Naive thymus-derived CD4-positive, alpha-beta T cell (primary cell): ENCODE measurements around the gene AMOTL2. TPM values are rescaled to one million over a fixed set of nuclear protein-coding genes. Genes with fewer than 3 reads are reported as not detected.
A peak's percentile ranks its signal among the peaks of the same experiment; 100 is the strongest.

Experiments
- ATAC-seq: fragments of 150-1000 bp; cut with Tn5 transposase; 2 replicates; pipeline ENCODE4 v1.10.0; 2021; ENCODE audit warnings: mild to moderate bottlenecking, moderate library complexity
- CTCF ChIA-PET: fragments of 350-600 bp; sonication (Branson Sonifier 250); formaldehyde crosslinking; loops from one replicate; lab custom pipeline; 2021; ENCODE audit warnings: antibody characterized with exemption; lab: Charles Lee
- POLR2A ChIA-PET: fragments of 350-600 bp; sonication (Branson Sonifier 250); formaldehyde crosslinking; loops from one replicate; lab custom pipeline; 2021; ENCODE audit warnings: antibody characterized with exemption, inconsistent platforms; lab: Charles Lee
- DNase-seq, 9 donors: peaks; one replicate each; pipeline versions ENCODE4 v3.0.0 to v3.0.0-alpha.2; 2020 to 2022; ENCODE audit warnings: mixed read lengths in 1 of 9
- H3K27ac ChIP-seq: one replicate; pipeline ENCODE4 v1.7.0; 2013; ENCODE audit warnings: mild to moderate bottlenecking, low read depth, low read length, moderate library complexity
- H3K27me3 ChIP-seq, 2 donors: one replicate each; pipeline ENCODE4 v1.7.0; 2013; ENCODE audit warnings: low read length in 2 of 2, mild to moderate bottlenecking in 2 of 2, moderate library complexity in 2 of 2; ENCODE audit not compliant: control insufficient read depth in 2 of 2, insufficient read depth in 2 of 2
- H3K36me3 ChIP-seq, 3 experiments: 1 replicate in 2 of 3; 2 replicates in 1 of 3; pipeline ENCODE4 v1.7.0; 2013; ENCODE audit warnings: low read length in 3 of 3, mild to moderate bottlenecking in 3 of 3, moderate library complexity in 1 of 3; ENCODE audit not compliant: insufficient read depth in 3 of 3, control insufficient read depth in 2 of 3
- H3K4me1 ChIP-seq, 2 donors: one replicate each; pipeline ENCODE4 v1.7.0; 2013; ENCODE audit warnings: low read length in 2 of 2, mild to moderate bottlenecking in 2 of 2, moderate library complexity in 1 of 2; ENCODE audit not compliant: control insufficient read depth in 2 of 2, insufficient read depth in 2 of 2
- H3K4me3 ChIP-seq: 2 replicates; pipeline ENCODE4 v1.7.0; 2013; ENCODE audit warnings: mild to moderate bottlenecking, low read length
- H3K9me3 ChIP-seq, 3 experiments: 1 replicate in 2 of 3; 2 replicates in 1 of 3; pipeline ENCODE4 v1.7.0; 2013; ENCODE audit warnings: low read length in 3 of 3; ENCODE audit not compliant: control insufficient read depth in 2 of 3
- H3K27ac Mint-ChIP-seq, 9 donors: one replicate each; pipeline ENCODE4 v1.8.0; 2020 to 2022; ENCODE audit warnings: mixed read lengths in 9 of 9, mild to moderate bottlenecking in 8 of 9, moderate library complexity in 5 of 9, inconsistent platforms in 2 of 9
- H3K27me3 Mint-ChIP-seq, 5 donors: one replicate each; pipeline ENCODE4 v1.8.0; 2021 to 2022; ENCODE audit warnings: mixed read lengths in 5 of 5, mild to moderate bottlenecking in 1 of 5
- H3K36me3 Mint-ChIP-seq, 5 donors: one replicate each; pipeline ENCODE4 v1.8.0; 2020 to 2022; ENCODE audit warnings: mixed read lengths in 5 of 5, mild to moderate bottlenecking in 3 of 5, inconsistent platforms in 1 of 5
- H3K4me1 Mint-ChIP-seq, 7 donors: one replicate each; pipeline ENCODE4 v1.8.0; 2020 to 2022; ENCODE audit warnings: mixed read lengths in 7 of 7, mild to moderate bottlenecking in 3 of 7, inconsistent platforms in 1 of 7
- H3K4me3 Mint-ChIP-seq, 10 donors: one replicate each; pipeline ENCODE4 v1.8.0; 2020 to 2022; ENCODE audit warnings: mild to moderate bottlenecking in 10 of 10, mixed read lengths in 10 of 10, moderate library complexity in 6 of 10, inconsistent platforms in 2 of 10
- H3K9me3 Mint-ChIP-seq, 11 donors: one replicate each; pipeline ENCODE4 v1.8.0; 2020 to 2022; ENCODE audit warnings: mixed read lengths in 11 of 11, mild to moderate bottlenecking in 4 of 11, inconsistent platforms in 1 of 11, moderate library complexity in 1 of 11
- intact Hi-C, 2 donors: fragments of 100-400 bp; cut with micrococcal nuclease; formaldehyde crosslinking; loops; one replicate each; pipeline ENCODE4 v1.15.1; 2023
- polyA plus RNA-seq, 2 donors: library from polyadenylated mRNA; unstranded; fragments of 300-500 nt; fragmentation: Illumina TruSeq; gene quantifications; one replicate each; pipeline ENCODE4 v1.2.3, GENCODE V29; 2021
- total RNA-seq, 6 experiments: library from RNA in 5 of 6; stranded (reverse) in 5 of 6; gene quantifications; 1 replicate in 5 of 6; 2 replicates in 1 of 6; pipeline ENCODE4 v1.2.3 and lab custom pipeline; 2021 to 2026

Gene AMOTL2
- total and polyA plus RNA-seq, 7 experiments from 2014 or later = 0.10 TPM; not detected in 6

GRCh38 chr3:134392336-134392983 is 18.2 kb upstream of the AMOTL2 start:
- Mint-ChIP-seq H3K36me3 (no peaks in the 10 kb centered on the region), H3K4me3 (no peak overlapping the region), H3K27ac (no peak overlapping the region), H3K27me3 (peaks cover 19 to 52% (median 47%) of the 10 kb centered on the region in 5 donors), H3K9me3 (no peaks in the 10 kb centered on the region), H3K4me1 (peaks cover 0 to 6% (median 0%) of the 10 kb centered on the region in 7 donors)
- DNase-seq (no peak), ATAC-seq (no peak)
- H3K36me3 ChIP-seq = no peaks in the 10 kb centered on the region
- CTCF ChIA-PET = interaction anchor here (1.1 kb wide), 1 partner anchor 180 kb away, joined by 3 read pairs; no protein-coding TSS in a partner anchor
- H3K4me3 ChIP-seq = no peak overlapping the region
- H3K4me1 ChIP-seq = no peaks in the 10 kb centered on the region
- intact Hi-C loops = no loop called here
- H3K27ac ChIP-seq = no peak overlapping the region
- no peaks in the 10 kb centered on the region for H3K27me3 ChIP-seq
- POLR2A ChIA-PET = no interaction called here
- H3K9me3 ChIP-seq = no peaks in the 10 kb centered on the region

GRCh38 chr3:134389865-134390264 is 15.6 kb upstream of the AMOTL2 start:
- Mint-ChIP-seq H3K27ac (no peak overlapping the region), H3K36me3 (no peaks in the 10 kb centered on the region), H3K27me3 (peaks cover 26 to 42% (median 31%) of the 10 kb centered on the region in 5 donors), H3K4me3 (no peak overlapping the region), H3K4me1 (peaks cover 0 to 6% (median 0%) of the 10 kb centered on the region in 7 donors), H3K9me3 (no peaks in the 10 kb centered on the region)
- ChIA-PET POLR2A (no interaction called here), CTCF (no interaction called here)
- H3K36me3 ChIP-seq = no peaks in the 10 kb centered on the region
- H3K27me3 ChIP-seq = no peaks in the 10 kb centered on the region
- no peak for DNase-seq
- no peaks in the 10 kb centered on the region for H3K9me3 ChIP-seq
- no peak overlapping the region for H3K4me3 ChIP-seq
- no peak overlapping the region for H3K27ac ChIP-seq
- no peak for ATAC-seq
- intact Hi-C loops = no loop called here
- H3K4me1 ChIP-seq = no peaks in the 10 kb centered on the region

- ChIA-PET CTCF (no interaction called here), POLR2A (no interaction called here)
- Mint-ChIP-seq H3K4me1 (peaks cover 0 to 6% (median 0%) of the 10 kb centered on the region in 7 donors), H3K9me3 (no peaks in the 10 kb centered on the region), H3K27ac (no peak overlapping the region), H3K4me3 (no peak overlapping the region), H3K36me3 (no peaks in the 10 kb centered on the region), H3K27me3 (peaks cover 26 to 40% (median 27%) of the 10 kb centered on the region in 5 donors)
- DNase-seq (no peak), ATAC-seq (no peak)
- H3K27ac ChIP-seq = no peak overlapping the region
- intact Hi-C loops = no loop called here
- H3K9me3 ChIP-seq = no peaks in the 10 kb centered on the region
- H3K36me3 ChIP-seq = no peaks in the 10 kb centered on the region
- H3K27me3 ChIP-seq = no peaks in the 10 kb centered on the region
- no peak overlapping the region for H3K4me3 ChIP-seq
- H3K4me1 ChIP-seq = no peaks in the 10 kb centered on the region
Measured at GRCh38 chr3:134388788-134389485, 14.7 kb upstream of the AMOTL2 start.

GRCh38 chr3:134388292-134388691 is 14.0 kb upstream of the AMOTL2 start:
- H3K27me3 ChIP-seq = no peaks in the 10 kb centered on the region
- no peaks in the 10 kb centered on the region for H3K9me3 Mint-ChIP-seq
- ChIA-PET POLR2A (no interaction called here), CTCF (no interaction called here)
- H3K4me1 Mint-ChIP-seq = peaks cover 0 to 3% (median 0%) of the 10 kb centered on the region in 7 donors
- H3K27me3 Mint-ChIP-seq = peaks cover 24 to 37% (median 27%) of the 10 kb centered on the region in 5 donors
- H3K4me3 ChIP-seq = no peak overlapping the region
- no peak for DNase-seq
- H3K36me3 Mint-ChIP-seq = no peaks in the 10 kb centered on the region
- H3K9me3 ChIP-seq = no peaks in the 10 kb centered on the region
- no peaks in the 10 kb centered on the region for H3K4me1 ChIP-seq
- no peak overlapping the region for H3K4me3 Mint-ChIP-seq
- no peak for ATAC-seq
- no peak overlapping the region for H3K27ac ChIP-seq
- H3K27ac Mint-ChIP-seq = no peak overlapping the region
- H3K36me3 ChIP-seq = no peaks in the 10 kb centered on the region
- intact Hi-C loops = no loop called here

GRCh38 chr3:134387293-134387692 is 13.0 kb upstream of the AMOTL2 start:
- Histone ChIP-seq H3K36me3 (no peaks in the 10 kb centered on the region), H3K4me3 (no peak overlapping the region), H3K27me3 (no peaks in the 10 kb centered on the region), H3K4me1 (no peaks in the 10 kb centered on the region), H3K27ac (no peak overlapping the region), H3K9me3 (no peaks in the 10 kb centered on the region)
- Mint-ChIP-seq H3K27ac (no peak overlapping the region), H3K4me3 (no peak overlapping the region), H3K4me1 (no peaks in the 10 kb centered on the region), H3K36me3 (no peaks in the 10 kb centered on the region), H3K9me3 (no peaks in the 10 kb centered on the region), H3K27me3 (peaks cover 24 to 37% (median 28%) of the 10 kb centered on the region in 5 donors)
- POLR2A ChIA-PET = no interaction called here
- no peak for DNase-seq
- ATAC-seq = no peak
- intact Hi-C loops = no loop called here
- CTCF ChIA-PET = no interaction called here

GRCh38 chr3:134384963-134385362 is 10.7 kb upstream of the AMOTL2 start:
- H3K36me3 Mint-ChIP-seq = no peaks in the 10 kb centered on the region
- H3K4me1 Mint-ChIP-seq = peaks cover 0 to 5% (median 0%) of the 10 kb centered on the region in 7 donors
- peak in 1 of 9 donors; percentile 6 for DNase-seq
- H3K36me3 ChIP-seq = no peaks in the 10 kb centered on the region
- H3K4me3 Mint-ChIP-seq = no peak overlapping the region
- no peak for ATAC-seq
- H3K27ac ChIP-seq = no peak overlapping the region
- intact Hi-C loops = no loop called here
- H3K9me3 Mint-ChIP-seq = no peaks in the 10 kb centered on the region
- no peaks in the 10 kb centered on the region for H3K4me1 ChIP-seq
- no peak overlapping the region for H3K4me3 ChIP-seq
- peaks cover 14 to 34% (median 24%) of the 10 kb centered on the region in 5 donors for H3K27me3 Mint-ChIP-seq
- H3K27ac Mint-ChIP-seq = no peak overlapping the region
- H3K9me3 ChIP-seq = no peaks in the 10 kb centered on the region
- H3K27me3 ChIP-seq = no peaks in the 10 kb centered on the region
- CTCF ChIA-PET = no interaction called here
- POLR2A ChIA-PET = no interaction called here
